NCI-H1417 treated with DMSO at 0.1 percent for 48 hours (cell line): Measurements from ENCODE around the gene CACNA1E.
A peak's percentile ranks its signal among the peaks of the same experiment; 100 is the strongest.

Experiments
- DNase-seq: peaks from one replicate; lab custom pipeline; 2025; lab: John Stamatoyannopoulos, UW

Gene CACNA1E

DNA sequence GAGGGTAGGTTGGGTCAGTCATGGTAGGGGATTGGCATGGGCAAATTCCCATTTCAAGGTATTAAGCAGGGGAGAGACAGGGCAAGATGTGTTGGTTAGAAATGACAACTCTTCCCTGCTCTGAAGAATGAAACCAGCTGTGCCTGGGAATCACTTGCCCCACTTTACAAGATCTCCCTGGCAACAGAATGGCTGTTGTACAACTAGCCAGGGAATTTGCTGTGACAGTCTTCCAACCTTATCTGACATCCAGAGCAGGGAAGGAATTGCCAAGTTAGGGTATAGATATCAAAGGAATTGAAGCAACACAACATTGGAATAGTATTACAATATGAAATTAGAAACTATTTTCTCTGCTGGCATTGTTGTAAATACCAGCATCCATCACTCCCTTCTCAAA, 154.7 kb downstream of the CACNA1E start:
- no peak for DNase-seq

- no peak for DNase-seq
These were observed 157.6 kb downstream of the CACNA1E start for GRCh38 chr1:181640956-181641355.

- DNase-seq: no peak
These were observed 160.3 kb downstream of the CACNA1E start for GRCh38 chr1:181643631-181644030.

DNA sequence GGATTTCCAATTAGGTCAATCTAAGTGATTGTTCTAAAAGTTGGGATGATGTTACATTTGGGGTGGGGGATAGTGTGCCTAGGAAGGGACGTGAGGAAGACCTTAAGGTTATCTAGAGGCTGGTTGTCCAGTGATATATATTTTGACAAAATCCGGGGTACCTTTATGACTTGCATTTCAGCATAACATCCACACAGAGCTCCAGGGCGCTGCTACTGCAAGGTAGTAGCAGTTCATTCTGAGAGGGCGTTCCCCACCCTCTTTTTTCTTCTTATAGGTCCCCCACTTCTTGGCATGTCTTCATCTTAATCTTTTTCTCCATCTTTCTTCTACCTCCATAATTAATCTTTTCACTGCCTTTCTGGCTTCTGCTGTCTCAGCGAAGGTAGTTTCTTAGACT, 161.9 kb downstream of the CACNA1E start:
- DNase-seq: no peak

- no peak for DNase-seq
These were observed 163.4 kb downstream of the CACNA1E start for GRCh38 chr1:181646710-181647109.

GRCh38 chr1:181647314-181648035, 164.2 kb downstream of the CACNA1E start:
- no peak for DNase-seq

DNA sequence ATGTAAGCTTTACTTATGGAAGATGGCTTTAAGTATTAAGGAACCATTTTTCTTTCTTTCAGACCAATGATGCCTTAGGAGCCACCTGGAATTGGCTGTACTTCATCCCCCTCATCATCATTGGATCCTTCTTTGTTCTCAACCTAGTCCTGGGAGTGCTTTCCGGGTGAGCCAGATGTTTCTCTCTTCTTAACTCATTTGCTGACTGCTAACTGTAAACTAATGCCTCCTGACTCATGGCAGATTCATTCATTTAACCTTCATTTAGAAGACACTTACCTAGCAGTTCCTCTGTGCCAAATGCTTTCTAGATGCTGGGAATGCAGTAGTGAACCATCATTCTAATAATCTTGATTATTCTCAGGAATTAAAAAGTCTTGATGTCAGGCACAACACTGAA, 168.0 kb downstream of the CACNA1E start:
- no peak for DNase-seq

DNA sequence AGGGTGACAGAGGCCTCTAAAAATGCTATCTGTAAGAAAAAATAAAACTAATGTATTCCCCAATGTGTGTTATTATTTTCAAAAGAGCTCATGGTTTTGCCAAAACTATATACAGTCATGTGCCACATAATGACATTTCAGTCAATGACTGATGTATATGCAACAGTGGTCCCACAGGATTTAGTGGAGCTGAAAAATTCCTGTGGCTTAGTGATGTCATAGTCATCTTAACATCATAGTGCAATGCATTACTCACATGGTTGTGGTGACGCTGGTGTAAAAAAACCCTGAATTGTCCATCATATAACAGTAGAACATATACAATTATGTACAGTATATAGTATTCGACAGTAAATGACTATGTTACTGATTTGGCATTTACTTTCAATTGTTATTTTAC, 172.4 kb downstream of the CACNA1E start:
- DNase-seq: no peak

GRCh38 chr1:181656491-181656890, 173.2 kb downstream of the CACNA1E start:
- DNase-seq: no peak

DNA sequence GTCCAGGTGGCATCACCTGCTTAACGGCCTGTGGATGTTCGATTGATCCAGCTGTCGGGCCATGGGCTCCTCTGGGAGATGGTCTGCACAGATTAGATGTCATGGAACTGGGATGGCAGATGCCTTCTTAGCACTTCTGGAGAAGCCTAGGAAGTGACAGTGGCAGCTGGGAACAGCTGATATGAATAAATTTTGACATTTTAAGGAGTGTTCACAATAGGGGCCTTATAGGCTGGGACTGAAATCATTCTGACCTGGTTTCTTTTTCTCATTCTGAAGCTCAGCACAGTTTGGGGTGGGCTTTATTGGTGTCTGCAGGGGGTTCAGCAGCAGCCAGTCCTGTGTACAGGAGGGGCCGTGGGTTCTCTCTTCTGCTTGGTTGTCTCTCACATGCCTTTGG, 175.3 kb downstream of the CACNA1E start:
- DNase-seq: no peak

GRCh38 chr1:181659321-181659957, 176.1 kb downstream of the CACNA1E start:
- no peak for DNase-seq

- DNase-seq: no peak
These were observed 177.3 kb downstream of the CACNA1E start for GRCh38 chr1:181660621-181661020.

GRCh38 chr1:181661569-181661968, 178.3 kb downstream of the CACNA1E start:
- DNase-seq: no peak

DNA sequence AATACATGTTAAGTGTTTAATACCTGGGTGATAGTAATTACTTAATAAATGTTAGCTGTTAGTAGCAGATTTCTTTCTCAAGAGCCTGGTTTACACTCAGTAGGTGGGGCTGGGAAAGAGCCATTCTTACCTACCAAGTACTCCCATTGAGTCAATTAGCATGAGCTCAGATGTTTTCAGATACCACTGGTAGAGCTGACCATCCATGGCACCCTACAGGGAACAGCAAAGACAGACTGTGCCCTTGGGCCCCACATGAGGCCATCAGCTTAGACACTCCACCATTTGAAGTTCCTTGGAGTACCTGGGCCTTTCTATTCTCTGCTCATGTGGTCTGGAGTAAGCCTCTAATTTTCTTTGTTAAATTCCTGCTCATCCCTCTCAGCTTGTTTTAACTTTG, 179.3 kb downstream of the CACNA1E start:
- no peak for DNase-seq

GRCh38 chr1:181664543-181664942, 181.2 kb downstream of the CACNA1E start:
- DNase-seq: no peak

DNA sequence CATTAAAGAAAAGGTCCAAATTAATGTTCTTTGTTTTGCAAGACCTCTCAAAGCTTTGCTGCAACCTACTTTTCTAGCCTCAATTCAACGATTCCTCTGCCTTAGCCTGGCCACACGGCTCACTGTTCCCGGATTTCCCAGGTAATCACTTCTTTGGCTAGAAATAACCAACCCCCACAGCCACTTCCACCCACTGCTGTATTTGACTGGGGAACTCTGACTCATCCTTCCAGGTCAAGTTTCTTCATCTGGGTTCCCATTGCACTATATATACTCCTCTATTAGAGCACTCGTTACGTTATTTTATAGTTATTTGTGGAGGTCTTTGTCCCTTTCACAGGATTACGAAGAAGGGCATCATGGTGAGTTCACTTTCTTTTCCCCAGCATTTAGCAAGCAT, 185.9 kb downstream of the CACNA1E start:
- DNase-seq: no peak

- DNase-seq: no peak
These were observed 191.3 kb downstream of the CACNA1E start for GRCh38 chr1:181674617-181675016.

- no peak for DNase-seq
These were observed 192.0 kb downstream of the CACNA1E start for GRCh38 chr1:181675091-181675917.

- DNase-seq: no peak
These were observed 192.5 kb downstream of the CACNA1E start for GRCh38 chr1:181675918-181676190.

- peak; percentile 32 for DNase-seq
These were observed 193.0 kb downstream of the CACNA1E start for GRCh38 chr1:181676269-181676668.

DNA sequence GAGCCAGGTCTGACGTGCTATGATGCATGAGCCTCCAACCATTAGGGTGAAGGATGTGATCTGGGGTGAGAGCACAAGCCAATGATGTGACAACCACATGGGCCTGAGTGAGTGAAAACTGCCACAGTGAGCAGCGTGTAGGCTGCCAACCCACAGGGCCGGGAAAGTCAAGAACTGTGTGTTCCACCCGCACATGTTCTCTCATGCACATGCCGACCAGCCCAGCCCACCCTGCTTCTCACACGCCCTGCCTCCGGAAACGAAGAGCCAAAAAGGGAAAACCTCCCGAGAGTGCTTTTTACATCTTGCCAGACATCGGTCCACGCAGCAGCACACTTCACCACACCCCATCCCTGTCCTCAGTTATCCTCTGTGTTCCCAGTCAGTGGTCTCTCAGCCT, 197.0 kb downstream of the CACNA1E start:
- no peak for DNase-seq

GRCh38 chr1:181680871-181681270, 197.6 kb downstream of the CACNA1E start:
- no peak for DNase-seq

- DNase-seq: no peak
These were observed 201.9 kb downstream of the CACNA1E start for GRCh38 chr1:181685211-181685610.
